ENCODE results near the gene TBX1. TPM values are rescaled to one million over a fixed set of nuclear protein-coding genes. Genes with fewer than 3 reads are reported as not detected.

Gene TBX1
- total and polyA plus RNA-seq, 8 donors = 4.4 to 12.2 (median 10.1) TPM

GRCh38 chr22:19742160-19743066 is 18.2 kb upstream of the TBX1 start:
- intact Hi-C loops (cut with DNase I) = no loop called here
- TF ChIP-seq CTCF (IDR thresholded peaks at IDR 0.05) = no peak
- Histone ChIP-seq H3K4me3 (no peak overlapping the region), H3K4me1 (no peaks in the 10 kb centered on the region), H3K27ac (no peak overlapping the region), H3K9me3 (no peaks in the 10 kb centered on the region), H3K27me3 (peaks cover 0 to 4% of the 10 kb centered on the region in 2 donors), H3K36me3 (no peaks in the 10 kb centered on the region)
- DNase-seq (no peak), ATAC-seq (no peak)

- ATAC-seq (no peak), DNase-seq (no peak)
- no peaks in the 10 kb centered on the region for H3K4me1 ChIP-seq
- no peak for TF ChIP-seq CTCF (IDR thresholded peaks at IDR 0.05)
- intact Hi-C loops (cut with DNase I) = no loop called here
- peaks cover 0 to 4% of the 10 kb centered on the region in 2 donors for H3K27me3 ChIP-seq
- no peak overlapping the region for H3K4me3 ChIP-seq
- no peaks in the 10 kb centered on the region for H3K36me3 ChIP-seq
- no peaks in the 10 kb centered on the region for H3K9me3 ChIP-seq
- no peak overlapping the region for H3K27ac ChIP-seq
Observed at GRCh38 chr22:19743081-19743480, 17.5 kb upstream of the TBX1 start.

GRCh38 chr22:19743651-19744050 is 16.9 kb upstream of the TBX1 start:
- H3K36me3 ChIP-seq = no peaks in the 10 kb centered on the region
- H3K4me1 ChIP-seq = no peaks in the 10 kb centered on the region
- no peak overlapping the region for H3K27ac ChIP-seq
- peaks cover 0 to 4% of the 10 kb centered on the region in 2 donors for H3K27me3 ChIP-seq
- H3K4me3 ChIP-seq = no peak overlapping the region
- TF ChIP-seq CTCF (IDR thresholded peaks at IDR 0.05) = no peak
- DNase-seq (peak in 1 of 4 donors; percentile 64), ATAC-seq (no peak)
- H3K9me3 ChIP-seq = no peaks in the 10 kb centered on the region
- intact Hi-C loops (cut with DNase I) = no loop called here

- no peak overlapping the region for H3K27ac ChIP-seq
- no peaks in the 10 kb centered on the region for H3K27me3 ChIP-seq
- no peak for TF ChIP-seq CTCF (IDR thresholded peaks at IDR 0.05)
- H3K4me1 ChIP-seq = no peaks in the 10 kb centered on the region
- no peak for ATAC-seq
- H3K9me3 ChIP-seq = no peaks in the 10 kb centered on the region
- intact Hi-C loops (cut with DNase I) = no loop called here
- no peak overlapping the region for H3K4me3 ChIP-seq
- H3K36me3 ChIP-seq = no peaks in the 10 kb centered on the region
- DNase-seq = no peak
Observed at GRCh38 chr22:19744350-19745006, 16.1 kb upstream of the TBX1 start.

Data from left lung (tissue), 10 donors.